KBM-7 (cell line): Measurements from ENCODE around the gene GDF2.
A peak's percentile ranks its signal among the peaks of the same experiment; 100 is the strongest.

Experiments
- DNase-seq: peaks from one replicate; pipeline ENCODE4 v3.0.0-alpha.2; 2015
- in situ Hi-C: fragments of 300-500 bp; cut with MboI; formaldehyde crosslinking; loops from 2 replicates; pipeline ENCODE4 v1.14.3; 2020; ENCODE audit warnings: low sequenced_read_pairs, low pct_unique_long_range_greater_than_20kb, mixed read lengths

Gene GDF2

DNA sequence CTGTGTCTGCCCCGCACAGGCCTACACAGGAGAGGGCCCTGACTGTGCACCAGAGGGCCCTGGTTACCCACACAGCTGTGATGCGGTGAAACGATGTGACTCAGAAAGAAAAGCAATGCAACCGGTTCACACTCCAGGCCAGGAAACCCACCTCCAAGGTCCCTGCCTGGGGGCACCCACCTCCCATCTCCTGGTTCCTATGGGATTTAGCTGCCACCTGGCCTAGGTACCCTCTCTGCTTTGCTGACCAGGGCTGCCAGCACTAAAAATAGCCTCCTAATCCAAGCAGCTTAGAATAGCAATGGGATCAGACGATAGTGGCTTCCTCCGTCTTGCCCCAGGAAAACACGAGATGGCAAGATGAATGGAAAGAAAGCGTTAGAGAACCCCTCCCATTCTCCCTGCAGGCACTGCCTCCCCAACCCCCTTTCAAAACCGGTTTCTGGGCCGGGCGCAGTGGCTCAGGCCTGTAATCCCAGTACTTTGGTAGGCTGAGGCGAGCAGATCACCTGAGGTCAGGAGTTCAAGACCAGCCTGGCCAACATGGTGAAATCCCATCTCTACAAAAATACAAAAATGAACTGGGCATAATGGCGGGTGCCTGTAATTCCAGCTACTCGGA, 38.3 kb downstream of the GDF2 start:
- in situ Hi-C loops, result no loop called here
- no peak for DNase-seq

DNA sequence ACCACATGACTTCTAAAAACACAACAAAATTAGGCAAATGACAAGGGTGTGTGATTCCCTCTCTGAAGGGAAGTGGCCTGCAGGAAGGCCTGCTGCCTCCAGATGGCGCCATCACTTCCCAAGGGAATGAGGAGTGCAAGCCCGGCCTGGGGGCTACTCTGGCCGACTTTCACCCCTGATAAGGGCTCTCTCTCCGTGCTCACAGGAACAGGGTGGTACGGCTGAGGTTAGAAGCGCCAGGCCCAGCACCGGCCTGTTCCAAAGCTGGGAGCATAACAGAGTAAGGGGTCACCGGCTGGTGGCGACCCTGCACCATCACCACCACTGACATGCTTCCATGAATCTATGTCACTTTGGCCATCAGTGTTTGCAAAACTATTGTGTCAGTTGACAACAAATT, 39.0 kb downstream of the GDF2 start:
- in situ Hi-C loops, result no loop called here
- peak; percentile 27 for DNase-seq

DNA sequence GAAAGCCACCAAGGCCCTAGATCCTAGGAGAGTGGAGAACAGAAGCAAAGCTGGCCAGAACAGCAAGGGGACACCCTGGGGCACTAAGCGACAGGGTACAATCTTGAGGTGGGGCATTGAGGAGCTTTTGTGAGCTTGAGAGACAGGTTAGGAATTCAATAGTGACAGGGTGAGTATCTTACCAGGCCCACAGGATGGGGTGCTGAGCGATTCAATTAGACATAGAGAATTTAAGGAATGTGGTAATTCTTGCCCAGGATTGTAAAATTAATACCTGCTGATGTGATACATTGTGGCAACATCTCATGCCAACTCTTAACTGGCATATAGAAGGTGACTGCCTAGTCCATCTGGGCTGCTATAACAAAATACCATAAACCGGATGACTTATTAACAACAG, 39.9 kb downstream of the GDF2 start:
- no peak for DNase-seq
- in situ Hi-C loops, result no loop called here

DNA sequence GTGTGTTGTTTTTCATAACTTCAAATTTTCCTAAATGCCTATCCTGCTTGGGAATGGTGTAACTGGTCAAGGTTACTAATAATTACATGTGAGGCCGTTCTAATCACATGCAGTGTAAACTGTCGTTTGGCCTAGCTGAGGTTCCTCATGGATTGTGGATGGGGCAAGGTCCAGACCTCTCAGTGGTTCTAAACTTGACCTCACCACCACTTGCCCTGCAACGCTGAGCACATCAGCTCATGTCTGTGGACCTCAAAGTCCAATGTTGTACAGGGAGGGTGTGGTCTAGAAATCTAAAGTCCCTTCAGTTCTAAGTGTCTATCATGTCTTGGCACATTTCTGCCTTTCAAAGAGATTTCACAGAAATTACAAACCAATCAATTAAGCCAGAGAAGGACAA, 41.5 kb downstream of the GDF2 start:
- DNase-seq, result no peak
- in situ Hi-C loops, result no loop called here

DNA sequence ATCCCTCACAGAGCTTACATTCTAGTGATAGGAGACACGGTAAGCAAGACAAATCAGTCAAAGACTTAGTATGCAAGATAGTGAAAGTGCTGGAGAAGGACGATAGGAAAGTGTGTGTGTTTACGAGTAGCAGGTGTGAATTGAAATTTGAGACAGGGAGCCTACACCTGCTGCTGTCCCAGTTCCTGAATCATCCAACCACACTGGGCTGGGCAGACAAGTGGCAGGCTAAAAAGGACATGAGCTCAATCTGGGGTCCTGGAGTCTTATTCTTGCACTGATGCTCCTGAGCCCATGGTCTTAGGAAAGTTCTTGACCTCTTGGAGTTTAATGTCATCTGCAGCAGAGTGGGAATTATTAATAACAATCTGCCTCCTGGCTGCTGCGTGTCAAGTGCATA, 42.1 kb downstream of the GDF2 start:
- in situ Hi-C loops, result no loop called here
- no peak for DNase-seq

DNA sequence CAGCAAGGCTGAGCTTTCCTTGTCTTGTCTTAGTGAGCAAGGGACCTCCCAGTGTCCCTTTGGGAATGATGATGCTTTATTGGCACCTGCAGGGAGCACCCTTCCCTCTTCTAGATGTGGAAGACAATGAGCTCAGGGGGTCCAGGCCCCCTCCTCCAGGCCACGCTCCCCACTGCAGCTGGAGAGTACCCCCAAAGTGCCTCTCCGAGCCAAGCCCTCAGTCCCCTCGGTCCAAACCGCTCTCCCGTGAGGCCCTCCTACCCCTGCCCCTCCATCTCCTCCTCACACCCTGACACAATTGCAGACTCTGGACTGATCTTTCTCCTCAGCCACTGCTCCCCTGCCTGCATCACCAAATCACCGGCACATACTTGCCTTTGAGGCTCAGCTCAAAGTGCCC, 42.7 kb downstream of the GDF2 start:
- DNase-seq, result no peak
- in situ Hi-C loops, result no loop called here

DNA sequence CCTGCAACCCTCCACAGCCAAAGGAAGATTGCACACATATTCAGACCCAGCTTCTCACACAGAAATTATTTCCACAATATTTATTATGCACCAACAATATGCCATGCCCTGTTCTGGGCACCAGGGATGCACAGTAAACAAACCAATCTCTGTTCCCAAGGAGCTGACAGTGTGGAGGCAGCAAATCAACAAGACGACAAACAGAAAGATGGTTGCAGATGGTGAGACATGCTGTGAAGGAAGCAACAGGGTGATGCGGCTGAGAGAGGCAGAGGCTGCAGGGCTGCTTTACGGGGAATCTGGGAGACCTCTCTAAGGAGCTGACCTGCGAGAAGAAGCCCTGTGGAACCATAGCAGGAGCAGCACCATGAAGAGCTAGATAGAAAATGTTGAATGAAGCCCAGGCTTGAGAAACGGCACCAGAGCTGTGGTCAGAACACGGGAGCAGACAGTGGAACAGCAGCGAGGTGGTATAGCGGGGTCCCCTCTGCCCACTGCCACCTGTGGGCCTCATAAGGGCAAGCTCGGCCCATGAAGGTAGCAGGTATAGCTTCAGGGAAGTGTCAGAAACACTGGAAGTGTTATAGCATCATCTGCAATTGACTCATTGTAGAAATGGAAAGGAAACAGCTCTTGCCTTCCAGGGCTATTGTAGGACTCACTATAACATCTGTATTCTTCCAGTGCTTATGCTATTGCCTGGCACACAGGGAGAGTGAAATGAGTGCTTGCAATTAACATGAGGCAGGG, 43.4 kb downstream of the GDF2 start:
- in situ Hi-C loops, result no loop called here
- no peak for DNase-seq

DNA sequence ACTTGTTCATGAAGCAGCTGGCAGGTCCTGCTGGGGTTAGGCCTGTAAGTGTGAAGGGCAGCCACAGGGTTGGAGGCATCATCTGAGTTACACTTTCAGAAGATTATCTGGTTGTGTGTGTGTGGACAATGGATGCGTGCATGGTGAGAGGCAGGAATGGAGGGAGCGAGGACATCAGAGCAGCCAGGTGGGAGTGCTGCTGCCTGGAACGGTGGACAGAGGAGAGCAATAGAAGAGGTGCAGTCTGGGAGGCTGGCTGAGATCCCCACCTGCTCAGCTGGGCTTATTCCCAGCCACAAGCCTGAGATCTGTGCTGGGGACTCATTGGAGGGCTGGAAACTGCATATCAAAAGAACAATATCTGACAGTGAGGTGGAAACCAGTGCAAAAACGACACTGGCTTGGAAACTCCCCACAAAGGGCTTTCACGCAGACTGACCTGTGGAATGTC, 44.0 kb downstream of the GDF2 start:
- in situ Hi-C loops, result no loop called here
- no peak for DNase-seq

DNA sequence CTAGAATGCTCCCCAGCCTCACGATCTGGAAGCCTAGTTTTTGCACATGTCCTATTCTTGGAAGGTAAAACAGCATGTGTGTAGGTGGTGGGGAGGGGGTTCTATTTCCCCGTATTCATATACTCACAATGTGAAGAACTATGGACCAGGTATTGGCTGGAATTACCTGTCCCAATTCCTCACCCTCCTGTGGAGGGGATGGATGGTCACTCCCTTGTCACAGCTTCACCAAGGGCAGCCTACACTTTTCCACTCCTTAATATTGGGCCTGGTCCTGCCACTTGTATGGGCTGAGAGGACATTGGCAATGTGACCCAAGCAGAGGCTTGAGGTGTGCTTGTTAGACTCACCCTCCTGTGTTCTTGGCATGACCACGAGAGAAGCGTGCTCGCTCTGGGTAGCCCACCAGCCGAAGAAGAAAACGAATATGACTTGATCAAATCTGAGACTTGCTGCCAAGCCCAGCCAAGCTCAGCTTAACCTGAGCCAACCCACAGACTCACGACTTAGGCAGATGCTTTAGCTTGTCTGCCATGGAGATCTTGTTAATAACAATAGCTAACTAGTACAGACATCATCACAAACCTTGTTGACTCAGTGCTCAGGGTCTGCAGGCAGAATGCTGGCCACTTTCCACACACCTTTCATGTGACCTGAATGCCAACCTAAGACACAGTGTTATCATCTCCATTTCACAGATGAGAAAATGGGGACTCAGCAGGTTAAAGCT, 44.6 kb downstream of the GDF2 start:
- in situ Hi-C loops, result no loop called here
- DNase-seq, result no peak

DNA sequence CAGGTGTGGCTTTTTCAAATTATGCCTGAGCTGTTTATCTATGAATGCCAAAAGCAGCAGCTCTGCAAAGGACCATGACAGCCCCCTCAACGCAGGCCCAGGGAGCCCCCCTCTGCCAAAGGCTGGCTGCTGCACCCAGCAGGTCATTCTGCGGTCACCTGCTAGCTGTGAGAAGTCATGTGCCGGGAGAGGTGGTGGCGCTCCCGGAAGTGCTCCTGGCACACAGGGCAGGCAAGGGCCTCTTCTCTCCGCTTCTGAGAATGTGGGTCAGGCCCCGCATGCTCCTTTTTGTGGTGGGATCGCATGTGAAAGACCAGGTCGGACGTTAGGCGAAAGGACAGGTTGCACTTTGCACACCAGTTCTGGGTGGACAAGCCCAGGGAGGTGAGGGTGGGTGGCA, 45.4 kb downstream of the GDF2 start:
- in situ Hi-C loops, result no loop called here
- no peak for DNase-seq

DNA sequence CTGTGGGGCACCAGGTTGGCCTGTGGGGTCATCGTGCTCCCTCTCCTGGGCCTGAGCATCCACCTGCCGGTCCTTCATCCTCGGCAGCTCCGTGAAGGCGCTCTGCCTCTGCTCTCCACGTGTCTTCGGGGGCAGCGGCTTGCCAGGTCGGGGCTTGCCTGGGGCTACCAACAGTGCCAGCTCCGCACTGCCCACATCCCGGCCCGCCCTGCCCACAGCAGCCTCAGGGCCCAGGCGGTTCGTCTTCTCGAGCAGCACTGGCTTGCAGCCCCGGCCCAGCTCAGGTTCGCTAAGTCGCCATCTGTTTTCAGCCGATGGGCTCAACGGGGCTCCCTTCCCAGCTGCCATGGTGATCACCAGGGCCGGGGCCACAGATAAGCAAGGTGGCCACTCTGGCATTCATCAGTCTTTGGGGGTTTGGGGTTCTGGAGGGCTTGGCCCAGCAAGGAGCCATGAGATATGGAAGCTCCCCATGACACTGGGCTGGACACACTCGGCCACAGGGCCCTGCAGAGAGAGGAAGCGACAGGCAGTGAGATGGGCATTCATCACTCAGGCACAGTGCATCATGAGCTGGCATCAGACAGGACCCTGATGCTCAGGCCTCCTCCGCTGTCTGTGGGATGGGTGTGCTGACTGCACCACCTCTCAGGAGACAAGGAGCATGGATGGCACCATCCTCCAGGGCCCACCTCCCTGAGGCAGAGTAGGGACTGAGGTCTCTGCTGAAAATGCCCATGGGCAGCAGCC, 46.4 kb downstream of the GDF2 start:
- in situ Hi-C loops, result no loop called here
- DNase-seq, result no peak

DNA sequence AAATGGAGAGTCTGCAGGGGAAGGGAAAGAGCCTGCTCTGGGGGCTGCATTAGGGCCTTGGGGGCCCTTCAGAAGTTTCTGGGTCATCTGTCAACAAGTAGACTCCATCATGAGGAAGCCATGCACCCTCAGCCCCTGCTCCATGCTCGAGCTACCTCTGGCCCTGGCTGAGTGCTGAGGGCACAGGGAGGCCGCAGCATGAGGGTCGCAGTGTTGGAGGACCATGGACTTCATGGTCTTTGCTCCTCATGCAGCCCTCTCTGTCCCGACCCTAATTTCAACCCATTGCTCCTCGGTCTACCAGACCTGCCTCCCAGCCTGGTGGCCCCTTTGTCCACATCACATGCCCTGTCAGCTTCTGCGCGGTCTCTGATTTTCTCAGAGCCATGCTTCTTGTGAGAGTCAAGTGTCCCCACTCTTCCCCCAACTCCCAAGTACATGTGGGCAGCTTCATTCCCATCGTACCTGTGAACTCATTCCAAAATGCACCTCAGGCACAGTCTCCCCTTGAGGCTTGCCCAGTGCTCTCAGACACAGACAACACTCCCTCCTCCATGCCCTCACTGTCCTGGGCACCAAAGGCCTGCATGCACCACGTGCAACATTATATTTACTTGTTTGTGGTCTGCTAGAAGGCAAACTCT, 47.1 kb downstream of the GDF2 start:
- in situ Hi-C loops, result no loop called here
- no peak for DNase-seq

DNA sequence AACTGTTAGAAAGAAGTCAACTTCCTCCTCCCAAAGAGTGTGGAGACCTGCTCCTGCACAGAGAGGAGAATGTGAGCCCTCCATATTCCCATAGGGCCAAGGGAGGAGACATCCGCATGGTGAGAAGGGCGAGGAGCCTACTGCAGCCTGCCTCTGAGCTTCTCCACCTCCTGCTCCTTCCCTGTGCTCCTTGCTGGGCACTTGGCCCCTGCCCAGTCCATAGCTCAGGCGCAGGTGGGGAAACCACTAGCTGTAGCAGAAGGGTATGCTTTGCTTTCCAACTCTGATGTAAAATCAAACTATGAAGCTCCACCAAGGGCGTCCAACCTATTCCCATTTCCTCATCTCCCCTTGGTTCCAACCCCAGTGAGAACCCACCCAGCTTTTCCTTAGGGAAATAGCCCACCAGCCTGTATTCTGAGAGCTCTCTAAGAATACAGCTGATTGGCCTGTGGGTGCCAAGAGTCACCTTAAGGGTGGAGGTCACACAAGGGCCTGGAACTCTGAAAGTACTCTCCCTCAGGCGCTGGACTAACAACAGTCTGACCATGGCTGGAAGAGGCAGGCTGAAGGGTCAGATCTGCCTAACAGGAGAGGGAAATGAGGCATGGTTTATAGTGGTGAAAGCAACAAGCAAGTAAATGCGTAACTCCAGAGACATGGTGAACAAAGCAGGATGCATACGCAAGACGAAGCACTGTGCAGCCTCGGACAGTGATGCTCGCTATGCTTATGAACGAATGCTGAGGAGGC, 47.9 kb downstream of the GDF2 start:
- in situ Hi-C loops, result no loop called here
- DNase-seq, result no peak

DNA sequence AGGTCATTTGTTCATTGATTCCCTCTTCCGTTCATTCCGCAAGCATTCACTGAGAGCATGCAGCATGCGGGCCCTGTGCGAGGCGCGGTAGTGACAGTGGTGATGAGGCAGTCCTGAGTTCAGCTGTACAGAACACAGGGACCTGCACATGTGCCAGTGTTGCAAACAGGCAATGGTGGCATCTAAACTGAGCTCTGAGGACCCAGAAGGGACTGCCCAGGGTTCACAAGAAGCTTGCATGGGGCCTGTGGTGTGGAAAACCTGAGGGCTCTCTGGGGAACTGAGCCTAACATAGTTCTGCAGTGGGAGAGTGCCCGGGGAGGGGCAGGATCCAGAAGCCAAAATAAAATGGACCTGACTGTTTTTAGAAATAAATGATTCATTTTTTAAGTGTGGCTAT, 48.6 kb downstream of the GDF2 start:
- DNase-seq, result no peak
- in situ Hi-C loops, result no loop called here

DNA sequence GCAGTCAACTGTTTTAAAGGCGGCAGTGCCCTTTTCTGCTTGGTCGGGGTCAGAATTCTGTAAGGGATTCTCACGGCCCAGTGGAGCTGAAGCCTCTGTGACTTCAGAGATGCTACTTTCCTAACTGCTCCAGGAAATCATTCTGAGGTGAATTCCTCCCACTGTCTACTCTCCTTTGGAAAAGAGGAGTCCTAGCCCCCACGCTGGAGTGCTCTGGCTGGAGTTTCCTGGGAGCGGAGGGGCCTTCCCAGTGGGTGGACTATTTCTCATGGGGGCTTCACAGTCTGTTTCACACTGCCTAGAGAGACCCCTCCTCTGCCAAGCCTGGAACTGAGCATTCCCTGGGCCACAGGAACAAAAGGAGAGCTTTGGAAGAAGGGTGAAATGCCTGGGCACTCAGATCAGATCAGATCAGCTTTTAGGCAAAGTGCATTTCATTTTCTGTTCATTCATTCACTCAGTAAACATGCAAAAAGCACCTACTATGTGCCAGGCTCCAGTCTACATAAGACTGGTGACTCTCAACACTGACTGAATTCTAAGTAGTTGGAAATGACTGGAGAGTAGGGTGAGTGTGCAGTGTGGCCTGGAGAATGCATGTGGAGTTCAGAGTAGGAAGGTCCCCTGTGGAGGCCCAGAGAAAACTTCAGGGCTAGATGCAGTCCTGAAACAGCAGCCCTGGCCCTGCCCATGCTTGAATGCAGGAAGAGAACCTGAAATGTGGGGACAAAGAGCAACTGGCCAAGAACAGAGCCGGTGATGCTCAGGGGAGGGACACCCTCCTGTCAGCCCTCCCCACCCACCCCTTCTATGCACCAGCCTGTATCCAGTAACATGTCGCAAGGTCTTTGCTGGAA, 49.6 kb downstream of the GDF2 start:
- no peak for DNase-seq
- in situ Hi-C loops, result no loop called here

DNA sequence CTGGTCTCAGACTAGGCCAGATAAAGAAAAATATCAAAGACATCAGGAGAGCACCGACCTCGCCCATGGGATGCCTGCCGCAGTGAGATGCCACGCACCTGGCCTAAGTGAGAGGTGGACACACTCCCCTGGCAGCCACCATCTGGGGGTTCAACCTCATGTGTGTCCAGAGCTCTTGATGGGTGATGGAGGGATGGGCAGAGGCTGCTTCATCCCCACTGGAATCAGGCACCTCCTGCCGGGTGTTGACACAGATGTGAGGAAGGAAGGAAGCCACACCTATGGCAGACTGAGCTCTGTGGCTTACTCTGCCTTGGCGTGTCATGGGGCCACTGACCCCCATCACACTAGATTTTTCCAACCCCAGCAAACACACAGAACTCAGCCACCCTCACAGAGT, 50.5 kb downstream of the GDF2 start:
- no peak for DNase-seq
- in situ Hi-C loops, result no loop called here

DNA sequence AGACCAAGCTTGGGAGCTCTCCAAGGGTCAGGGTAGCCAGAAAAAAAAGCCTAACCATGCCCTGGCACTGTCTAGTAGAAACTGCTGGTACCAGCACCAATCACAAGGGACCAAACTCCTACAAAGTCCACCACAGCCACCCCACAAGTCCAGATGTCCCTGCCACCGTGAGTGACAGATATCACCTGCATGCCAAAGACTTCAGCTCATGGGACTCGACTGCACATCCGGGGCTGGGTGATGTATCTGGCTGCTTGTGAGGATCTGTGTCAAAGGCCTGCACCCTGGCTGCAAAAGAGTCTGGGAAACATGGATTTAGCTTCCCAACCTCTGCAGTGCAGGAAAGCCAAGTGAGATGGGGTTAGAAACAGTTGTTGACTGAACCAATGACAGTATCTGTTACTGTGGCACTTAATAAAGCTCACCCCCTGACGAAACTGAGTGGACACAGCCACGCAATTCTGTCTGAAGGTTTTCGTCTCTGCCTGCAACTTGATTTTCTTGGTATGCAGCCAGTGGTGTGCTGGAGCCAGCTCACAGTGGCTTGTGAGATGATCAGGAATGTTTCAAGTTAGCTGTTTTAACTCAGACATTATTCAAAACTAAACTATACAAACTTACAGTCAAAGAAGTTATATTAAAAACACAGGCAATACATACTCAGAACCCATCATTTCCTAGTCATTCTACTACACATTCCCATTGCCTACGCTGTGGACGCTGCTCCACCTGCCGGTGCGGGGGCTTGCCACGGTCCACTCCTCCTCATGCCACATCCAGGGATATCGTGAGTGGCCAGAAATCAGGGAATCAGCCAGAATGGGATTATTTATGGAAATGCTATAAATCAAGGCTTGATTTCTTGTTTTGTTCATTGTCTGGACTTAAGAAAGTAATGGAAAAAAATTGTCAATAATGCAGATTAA, 52.6 kb downstream of the GDF2 start:
- in situ Hi-C loops, result no loop called here

More for the DNA sequence above, 52.6 kb downstream of the GDF2 start:
- no peak for DNase-seq
